Measurements from ENCODE around the gene CARD16. TPM values are rescaled to one million over a fixed set of nuclear protein-coding genes. Genes with fewer than 3 reads are reported as not detected.

The CARD16 gene
- total and polyA plus RNA-seq, 12 donors = 4.8 to 31.7 (median 8.0) TPM

- H3K36me3 ChIP-seq = peaks cover 0 to 34% (median 23%) of the 10 kb centered on the region in 9 donors
- TF ChIP-seq CTCF (IDR thresholded peaks at IDR 0.05) = no peak
- ATAC-seq (peak in 2 of 8 donors; percentile 24 to 37), DNase-seq (no peak)
- H3K4me1 ChIP-seq = peaks cover 0 to 56% (median 6%) of the 10 kb centered on the region in 9 donors
- peak overlapping the region in 6 of 10 donors; percentile 45 to 62 (median 56) for H3K4me3 ChIP-seq
- no peaks in the 10 kb centered on the region for H3K27me3 ChIP-seq
- no peaks in the 10 kb centered on the region for H3K9me3 ChIP-seq
- intact Hi-C loops (cut with DNase I) = loop anchor here in 2 of 10 donors (5.0 to 10.0 kb wide), 2 partner anchors 66 to 69 kb away; partner anchors contain the start of gene CASP4 (in 2 of the 2)
- H3K27ac ChIP-seq = peak overlapping the region in 3 of 10 donors; percentile 57 to 89 (median 89)
- 79 to 84% methylated on average over 3 of the region's 3 CpGs for WGBS, 2 donors
These were observed 11.8 kb downstream of the CARD16 start for GRCh38 chr11:105033343-105033742.

GRCh38 chr11:105032495-105032894, 12.6 kb downstream of the CARD16 start:
- TF ChIP-seq CTCF (IDR thresholded peaks at IDR 0.05) = no peak
- Histone ChIP-seq H3K4me1 (peaks cover 0 to 64% (median 6%) of the 10 kb centered on the region in 9 donors), H3K9me3 (no peaks in the 10 kb centered on the region), H3K27ac (peak overlapping the region in 1 of 10 donors; percentile 89), H3K36me3 (peaks cover 0 to 43% (median 28%) of the 10 kb centered on the region in 9 donors), H3K4me3 (peak overlapping the region in 5 of 10 donors; percentile 45 to 62 (median 56)), H3K27me3 (no peaks in the 10 kb centered on the region)
- WGBS, 2 donors = 88 to 91% methylated on average over 2 of the region's 2 CpGs
- no peak for DNase-seq
- intact Hi-C loops (cut with DNase I) = loop anchor here in 2 of 10 donors (5.0 to 10.0 kb wide), 2 partner anchors 65 to 68 kb away; partner anchors contain the start of gene CASP4 (in 2 of the 2)
- no peak for ATAC-seq

DNA sequence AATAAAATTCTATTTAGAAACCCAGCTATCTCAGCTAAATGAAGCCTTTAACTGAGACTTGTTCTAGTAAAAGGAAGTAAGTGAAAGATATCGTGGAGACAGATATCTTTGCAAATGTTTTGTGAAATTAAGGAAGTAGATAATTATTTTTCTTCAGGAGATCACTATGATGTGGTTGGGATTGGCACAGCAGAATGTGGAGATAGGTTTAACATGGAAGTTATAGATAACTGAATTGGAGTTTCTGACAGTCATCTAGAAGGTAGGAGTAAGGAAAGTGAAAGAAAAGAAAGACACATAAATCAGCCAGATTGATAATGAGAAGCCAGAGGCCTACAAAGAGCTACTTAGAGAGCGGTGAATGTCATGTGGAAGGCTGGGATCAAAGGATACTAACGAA, 17.5 kb downstream of the CARD16 start:
- no peaks in the 10 kb centered on the region for H3K9me3 ChIP-seq
- DNase-seq = no peak
- H3K27me3 ChIP-seq = no peaks in the 10 kb centered on the region
- WGBS, 2 donors = 70 to 78% methylated on average over 3 of the region's 3 CpGs
- H3K36me3 ChIP-seq = peaks cover 0 to 75% (median 28%) of the 10 kb centered on the region in 9 donors
- H3K4me1 ChIP-seq = peaks cover 0 to 47% (median under 1%) of the 10 kb centered on the region in 9 donors
- no peak overlapping the region for H3K4me3 ChIP-seq
- peak overlapping the region in 1 of 10 donors; percentile 34 for H3K27ac ChIP-seq
- no peak for TF ChIP-seq CTCF (IDR thresholded peaks at IDR 0.05)
- ATAC-seq = no peak
- intact Hi-C loops (cut with DNase I) = no loop called here

DNA sequence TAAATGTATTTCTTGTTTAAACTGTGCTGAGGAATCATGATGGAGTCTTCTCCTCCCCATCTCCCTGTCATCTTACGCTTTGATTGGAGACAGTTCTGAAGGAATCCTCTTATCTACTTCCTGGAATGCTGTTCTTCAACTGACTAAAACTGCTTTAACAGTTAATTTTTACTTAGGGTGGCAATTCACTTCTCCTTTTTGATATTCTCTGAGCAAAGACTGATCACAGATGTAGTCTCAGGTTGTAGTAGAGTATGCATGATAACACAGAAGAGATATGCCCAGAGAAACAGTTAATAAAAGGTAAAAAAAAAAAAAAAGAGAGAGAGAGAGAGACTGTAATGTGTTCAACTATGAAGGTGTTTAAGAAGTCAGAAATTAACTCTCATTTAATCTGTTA, 20.7 kb downstream of the CARD16 start:
- Histone ChIP-seq H3K4me3 (no peak overlapping the region), H3K27me3 (no peaks in the 10 kb centered on the region), H3K36me3 (peaks cover 0 to 52% (median 14%) of the 10 kb centered on the region in 9 donors), H3K9me3 (peaks cover 0 to 5% (median 0%) of the 10 kb centered on the region in 11 donors), H3K4me1 (peaks cover 0 to 31% (median 0%) of the 10 kb centered on the region in 9 donors), H3K27ac (no peak overlapping the region)
- no peak for TF ChIP-seq CTCF (IDR thresholded peaks at IDR 0.05)
- WGBS, 2 donors = 76 to 79% methylated on average over 1 of the region's 1 CpG
- no peak for DNase-seq
- intact Hi-C loops (cut with DNase I) = no loop called here
- ATAC-seq = no peak

Measured in heart right ventricle (tissue), 16 donors.